PC-9 (cell line): Measurements from ENCODE around the gene MBD5. TPM values are rescaled to one million over a fixed set of nuclear protein-coding genes. Genes with fewer than 3 reads are reported as not detected.

Experiments used
- BruUV-seq: library from RNA; stranded (reverse); fragments of 400-500 nt; replicated peaks from 2 replicates; lab custom pipeline; 2021; lab: Mats Ljungman, UMichigan
- CTCF ChIA-PET: fragments of 300-600 bp; sonication (Branson Sonifier 250); formaldehyde crosslinking; loops from one replicate; lab custom pipeline; 2022; ENCODE audit warnings: antibody characterized with exemption; lab: Charles Lee
- POLR2A ChIA-PET: fragments of 300-600 bp; sonication (Branson Sonifier 250); formaldehyde crosslinking; loops from one replicate; lab custom pipeline; 2022; ENCODE audit warnings: antibody characterized with exemption; ENCODE audit not compliant: unreplicated experiment; lab: Charles Lee
- DNase-seq, 2 experiments: peaks; one replicate each; pipeline versions ENCODE4 v3.0.0 to v3.0.0-alpha.2; 2015 to 2022; ENCODE audit warnings: mixed read lengths in 1 of 2
- H2AFZ ChIP-seq: fragments of 200-600 bp; sonication (generic); 2 replicates; pipeline ENCODE4 v1.8.1; 2017; ENCODE audit warnings: antibody characterized with exemption
- H3F3A ChIP-seq: fragments of 200-600 bp; sonication (generic); 2 replicates; pipeline ENCODE4 v1.8.1; 2017; ENCODE audit warnings: antibody characterized with exemption, mild to moderate bottlenecking, low read depth; ENCODE audit not compliant: insufficient read depth
- H3K27ac ChIP-seq: fragments of 200-600 bp; sonication (generic); 2 replicates; pipeline ENCODE4 v1.6.1; 2016; ENCODE audit warnings: mixed run types
- H3K27me3 ChIP-seq: fragments of 200-600 bp; sonication (generic); 2 replicates; pipeline ENCODE4 v1.6.1; 2016; ENCODE audit warnings: low read depth, mixed run types; ENCODE audit not compliant: insufficient read depth
- H3K36me3 ChIP-seq: fragments of 200-600 bp; sonication (generic); 2 replicates; pipeline ENCODE4 v1.6.1; 2016; ENCODE audit warnings: low read depth, mixed run types
- H3K4me1 ChIP-seq: fragments of 200-600 bp; sonication (generic); replicated peaks from 2 replicates; pipeline ENCODE4 v1.6.1; 2016; ENCODE audit warnings: mixed run types; ENCODE audit not compliant: insufficient read depth
- H3K4me2 ChIP-seq: fragments of 200-600 bp; sonication (generic); 2 replicates; pipeline ENCODE4 v1.6.1; 2017; ENCODE audit warnings: mixed run types
- H3K4me3 ChIP-seq: fragments of 200-600 bp; sonication (generic); 2 replicates; pipeline ENCODE4 v1.6.1; 2016; ENCODE audit warnings: mixed run types
- H3K79me2 ChIP-seq: fragments of 200-600 bp; sonication (generic); 2 replicates; pipeline ENCODE4 v1.6.1; 2017; ENCODE audit warnings: low read depth, mixed run types
- H3K9me2 ChIP-seq: fragments of 200-600 bp; sonication (generic); 2 replicates; pipeline ENCODE4 v1.8.1; 2017; ENCODE audit warnings: mild to moderate bottlenecking; ENCODE audit not compliant: insufficient read depth
- H3K9me3 ChIP-seq: fragments of 200-600 bp; sonication (generic); 2 replicates; pipeline ENCODE4 v1.8.1; 2016; ENCODE audit warnings: low read depth; ENCODE audit not compliant: insufficient read depth
- H4K20me1 ChIP-seq: fragments of 200-600 bp; sonication (generic); 2 replicates; pipeline ENCODE4 v1.8.1; 2017; ENCODE audit not compliant: insufficient read depth
- EZH2 ChIP-seq: fragments of 200-600 bp; sonication (generic); IDR thresholded peaks from 2 replicates; pipeline ENCODE4 v1.8.0; 2017; ENCODE audit warnings: antibody characterized with exemption, low read depth
- intact Hi-C: fragments of 100-400 bp; cut with micrococcal nuclease; formaldehyde crosslinking; loops from one replicate; pipeline ENCODE4 v1.10.0; 2022; ENCODE audit not compliant: unreplicated experiment
- total RNA-seq: library from RNA; stranded (reverse); gene quantifications from 2 replicates; pipeline ENCODE4 v1.2.3, GENCODE V29; 2021
- TF ChIP-seq, protein P1 (sequence below): fragments of 200-600 bp; sonication (generic); conservative IDR thresholded peaks from 2 replicates; pipeline ENCODE4 v1.6.1; 2017; ENCODE audit warnings: mixed run types, antibody characterized with exemption, mild to moderate bottlenecking, moderate library complexity

Gene MBD5
- total RNA-seq, 1 experiment from 2014 or later = 46.5 TPM

DNA sequence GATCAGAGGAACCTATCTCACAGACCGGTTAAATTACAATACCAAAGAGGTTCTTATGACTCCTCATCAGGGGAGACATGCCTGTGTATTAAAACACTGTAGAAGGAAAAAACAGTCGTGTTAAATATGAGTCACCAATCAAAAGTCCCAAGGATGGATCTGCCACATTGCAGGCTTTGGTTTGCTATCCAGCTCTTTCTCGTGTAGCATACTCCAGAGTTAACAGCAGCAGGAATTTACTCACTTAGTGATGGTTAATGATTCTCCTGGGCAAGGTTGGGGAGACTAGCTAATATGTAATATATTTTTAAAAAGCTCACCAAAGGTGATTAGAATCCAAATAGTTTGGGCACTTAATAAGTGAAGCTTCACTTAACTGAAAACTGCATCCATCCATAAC lies 109.7 kb downstream of the MBD5 start:
- Histone ChIP-seq H3K4me2 (no peak overlapping the region), H3K9me2 (no peaks in the 10 kb centered on the region), H3K9me3 (no peaks in the 10 kb centered on the region), H3K4me3 (no peak overlapping the region), H3K36me3 (no peaks in the 10 kb centered on the region), H3K4me1 (no peaks in the 10 kb centered on the region), H3F3A (no peaks in the 10 kb centered on the region), H4K20me1 (no peaks in the 10 kb centered on the region), H2AFZ (no peak overlapping the region), H3K27me3 (no peaks in the 10 kb centered on the region), H3K27ac (no peak overlapping the region), H3K79me2 (no peaks in the 10 kb centered on the region)
- POLR2A ChIA-PET = no interaction called here
- intact Hi-C loops = no loop called here
- CTCF ChIA-PET = no interaction called here
- TF ChIP-seq, protein P1, sequence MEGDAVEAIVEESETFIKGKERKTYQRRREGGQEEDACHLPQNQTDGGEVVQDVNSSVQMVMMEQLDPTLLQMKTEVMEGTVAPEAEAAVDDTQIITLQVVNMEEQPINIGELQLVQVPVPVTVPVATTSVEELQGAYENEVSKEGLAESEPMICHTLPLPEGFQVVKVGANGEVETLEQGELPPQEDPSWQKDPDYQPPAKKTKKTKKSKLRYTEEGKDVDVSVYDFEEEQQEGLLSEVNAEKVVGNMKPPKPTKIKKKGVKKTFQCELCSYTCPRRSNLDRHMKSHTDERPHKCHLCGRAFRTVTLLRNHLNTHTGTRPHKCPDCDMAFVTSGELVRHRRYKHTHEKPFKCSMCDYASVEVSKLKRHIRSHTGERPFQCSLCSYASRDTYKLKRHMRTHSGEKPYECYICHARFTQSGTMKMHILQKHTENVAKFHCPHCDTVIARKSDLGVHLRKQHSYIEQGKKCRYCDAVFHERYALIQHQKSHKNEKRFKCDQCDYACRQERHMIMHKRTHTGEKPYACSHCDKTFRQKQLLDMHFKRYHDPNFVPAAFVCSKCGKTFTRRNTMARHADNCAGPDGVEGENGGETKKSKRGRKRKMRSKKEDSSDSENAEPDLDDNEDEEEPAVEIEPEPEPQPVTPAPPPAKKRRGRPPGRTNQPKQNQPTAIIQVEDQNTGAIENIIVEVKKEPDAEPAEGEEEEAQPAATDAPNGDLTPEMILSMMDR = no peak
- no peak for TF ChIP-seq EZH2
- DNase-seq = no peak
- no TSS peak for BruUV-seq

DNA sequence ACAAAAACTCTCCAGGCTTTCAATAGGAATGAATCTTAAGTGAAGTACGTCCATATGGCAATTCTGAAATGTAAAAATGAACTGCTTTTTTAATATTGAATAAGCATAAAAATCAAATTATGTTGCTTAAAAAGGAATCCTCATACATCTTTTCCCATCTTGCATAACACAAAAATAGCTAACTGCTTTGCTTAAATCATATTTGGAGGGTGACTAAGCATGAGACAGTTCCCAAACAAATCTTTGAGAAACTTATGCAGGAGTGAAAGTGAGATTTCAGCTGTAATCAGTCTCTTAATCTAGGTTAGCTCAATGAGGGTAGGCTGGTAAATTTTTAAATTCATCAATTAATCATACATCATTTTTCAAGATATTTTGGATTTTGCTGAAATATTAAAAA lies 111.5 kb downstream of the MBD5 start:
- H4K20me1 ChIP-seq = no peaks in the 10 kb centered on the region
- no peaks in the 10 kb centered on the region for H3K27me3 ChIP-seq
- H3K4me1 ChIP-seq = no peaks in the 10 kb centered on the region
- no peak overlapping the region for H3K4me3 ChIP-seq
- peak in 1 of 2 experiments; percentile 36 for DNase-seq
- ChIA-PET CTCF (no interaction called here), POLR2A (no interaction called here)
- no peaks in the 10 kb centered on the region for H3F3A ChIP-seq
- H2AFZ ChIP-seq = no peak overlapping the region
- no peak overlapping the region for H3K27ac ChIP-seq
- intact Hi-C loops = no loop called here
- BruUV-seq = no TSS peak
- H3K4me2 ChIP-seq = no peak overlapping the region
- no peaks in the 10 kb centered on the region for H3K79me2 ChIP-seq
- H3K36me3 ChIP-seq = no peaks in the 10 kb centered on the region
- H3K9me2 ChIP-seq = no peaks in the 10 kb centered on the region
- H3K9me3 ChIP-seq = no peaks in the 10 kb centered on the region
- TF ChIP-seq, protein P1 = no peak
- TF ChIP-seq EZH2 = no peak

DNA sequence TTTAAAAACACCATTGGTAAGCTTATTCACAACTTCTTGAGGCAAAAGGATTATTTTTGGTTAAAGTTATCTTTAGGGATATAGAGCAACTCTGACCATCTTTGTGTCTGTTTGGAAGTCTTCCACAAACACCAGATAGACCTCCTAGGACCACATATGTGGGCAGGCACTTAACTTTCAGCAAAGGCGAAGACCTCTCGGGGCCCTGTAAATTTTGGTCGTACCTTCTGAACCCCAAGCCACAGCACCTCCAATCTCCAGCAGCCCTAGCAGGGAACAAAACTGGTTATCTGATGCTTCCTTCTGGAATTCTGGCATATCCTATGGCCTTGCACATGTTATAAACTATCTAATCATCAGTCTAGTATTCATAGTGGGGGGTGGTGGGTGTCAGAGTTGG lies 114.8 kb downstream of the MBD5 start:
- Histone ChIP-seq H3K27me3 (no peaks in the 10 kb centered on the region), H3K4me2 (no peak overlapping the region), H3K9me2 (no peaks in the 10 kb centered on the region), H4K20me1 (no peaks in the 10 kb centered on the region), H3K4me3 (no peak overlapping the region), H2AFZ (no peak overlapping the region), H3K79me2 (no peaks in the 10 kb centered on the region), H3K9me3 (no peaks in the 10 kb centered on the region), H3K36me3 (no peaks in the 10 kb centered on the region), H3F3A (no peaks in the 10 kb centered on the region), H3K27ac (no peak overlapping the region), H3K4me1 (no peaks in the 10 kb centered on the region)
- no TSS peak for BruUV-seq
- intact Hi-C loops = no loop called here
- POLR2A ChIA-PET = no interaction called here
- CTCF ChIA-PET = no interaction called here
- no peak for DNase-seq
- TF ChIP-seq, protein P1 = no peak
- no peak for TF ChIP-seq EZH2
